ENCODE results near the gene PTHLH. TPM values are rescaled to one million over a fixed set of nuclear protein-coding genes. Genes with fewer than 3 reads are reported as not detected.

PTHLH gene
- total and polyA plus RNA-seq, 2 donors (not counting 3 experiments of a cell fraction or from before 2014, with no cell fraction given), result 0.60 to 0.65 TPM

GRCh38 chr12:27969624-27970400, 2.7 kb downstream of the PTHLH start:
- DNase-seq (ENCODE audit: low read depth, low spot score), result peak; percentile 66
- Histone ChIP-seq H3K36me3 (ENCODE audit: control insufficient read depth in 2 of 2, extremely low read depth in 1 of 2, insufficient read depth in 2 of 2, low read length in 2 of 2) (no peaks in the 10 kb centered on the region), H3K4me2 (ENCODE audit: insufficient read depth, low read length) (peak overlapping the region; percentile 94), H3K9me1 (replicated peaks; ENCODE audit: control insufficient read depth, extremely low read depth, insufficient read depth, low read length) (no peaks in the 10 kb centered on the region), H3K9me3 (replicated peaks; ENCODE audit: control insufficient read depth, insufficient read depth, low read length) (no peaks in the 10 kb centered on the region), H3K9ac (replicated peaks; ENCODE audit: extremely low read depth, insufficient read depth, low read length) (peak overlapping the region; percentile 52), H3K4me1 (ENCODE audit: control insufficient read depth, extremely low read depth, insufficient read depth, low read length) (peaks cover 52% of the 10 kb centered on the region), H3K4me3 (replicated peaks in 1 of 3; ENCODE audit: insufficient read depth in 1 of 3, low read depth in 1 of 3, low read length in 3 of 3) (peak overlapping the region; percentile 49 to 88 (median 70)), H3K27me3 (ENCODE audit: control insufficient read depth in 2 of 2, insufficient read depth in 2 of 2, low read length in 2 of 2) (no peaks in the 10 kb centered on the region), H3K79me2 (ENCODE audit: control insufficient read depth, insufficient read depth, low read length) (no peaks in the 10 kb centered on the region), H2AFZ (ENCODE audit: low read depth, low read length) (peak overlapping the region; percentile 93), H3K27ac (ENCODE audit: insufficient read depth, low read depth, low read length) (peak overlapping the region; percentile 2), H4K20me1 (replicated peaks; ENCODE audit: control insufficient read depth, extremely low read depth, insufficient read depth, low read length) (no peaks in the 10 kb centered on the region)
- dilution Hi-C loops (cut with MboI; ENCODE audit: extremely low pct_ligation_motif_present, low sequenced_read_pairs), result no loop called here
- ChIA-PET CTCF (interaction anchor here (0.6 to 2.8 kb wide), 16 partner anchors 13 to 1030 kb away, joined by 3 to 20 read pairs (median 4); no protein-coding TSS in a partner anchor), POLR2A (no interaction called here)
- TF ChIP-seq CTCF (IDR thresholded peaks at IDR 0.05; ENCODE audit: extremely low read depth in 1 of 2, insufficient read depth in 1 of 2, low read depth in 1 of 2, low read length in 2 of 2) (peak in 1 of 2 donors; percentile 8), EZH2 (IDR thresholded peaks at IDR 0.05; ENCODE audit: borderline replicate concordance, low read depth, low read length, severe bottlenecking) (no peak), MAX (IDR thresholded peaks at IDR 0.05; ENCODE audit: insufficient read depth, insufficient read length) (no peak)
- TSS peak; percentile 20 for BruUV-seq (replicated peaks)
- intact Hi-C loops (cut with micrococcal nuclease), result loop anchor here (1.0 to 5.0 kb wide), 6 partner anchors 52 to 993 kb away; partner anchors contain the start of gene CCDC91
- peak; percentile 26 for FAIRE-seq
